Measurements from ENCODE around the gene EXTL2.

DNA sequence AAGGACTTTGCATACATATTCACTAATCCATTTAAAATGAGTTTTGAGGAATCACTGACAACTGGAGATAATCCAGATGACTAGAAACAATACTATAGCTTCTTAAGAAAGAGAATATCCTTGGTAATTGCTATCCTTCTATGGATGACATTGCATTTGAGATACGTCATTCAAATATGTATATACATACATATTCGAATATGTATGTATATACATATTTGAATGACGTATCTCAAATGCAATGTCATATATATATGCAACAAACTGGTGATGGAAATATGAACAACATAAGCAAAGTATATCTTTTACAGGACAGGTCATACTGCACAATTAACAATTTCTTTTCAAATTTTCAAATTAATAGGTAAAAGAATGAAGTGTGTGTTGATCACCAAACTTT, 41.7 kb downstream of the EXTL2 start:
- TF ChIP-seq CTCF (conservative IDR thresholded peaks at IDR 0.05) (no peak), EZH2 (IDR thresholded peaks at IDR 0.05; ENCODE audit: low read depth) (no peak)
